ENCODE measurements around the gene FOXP1.

The FOXP1 gene

DNA sequence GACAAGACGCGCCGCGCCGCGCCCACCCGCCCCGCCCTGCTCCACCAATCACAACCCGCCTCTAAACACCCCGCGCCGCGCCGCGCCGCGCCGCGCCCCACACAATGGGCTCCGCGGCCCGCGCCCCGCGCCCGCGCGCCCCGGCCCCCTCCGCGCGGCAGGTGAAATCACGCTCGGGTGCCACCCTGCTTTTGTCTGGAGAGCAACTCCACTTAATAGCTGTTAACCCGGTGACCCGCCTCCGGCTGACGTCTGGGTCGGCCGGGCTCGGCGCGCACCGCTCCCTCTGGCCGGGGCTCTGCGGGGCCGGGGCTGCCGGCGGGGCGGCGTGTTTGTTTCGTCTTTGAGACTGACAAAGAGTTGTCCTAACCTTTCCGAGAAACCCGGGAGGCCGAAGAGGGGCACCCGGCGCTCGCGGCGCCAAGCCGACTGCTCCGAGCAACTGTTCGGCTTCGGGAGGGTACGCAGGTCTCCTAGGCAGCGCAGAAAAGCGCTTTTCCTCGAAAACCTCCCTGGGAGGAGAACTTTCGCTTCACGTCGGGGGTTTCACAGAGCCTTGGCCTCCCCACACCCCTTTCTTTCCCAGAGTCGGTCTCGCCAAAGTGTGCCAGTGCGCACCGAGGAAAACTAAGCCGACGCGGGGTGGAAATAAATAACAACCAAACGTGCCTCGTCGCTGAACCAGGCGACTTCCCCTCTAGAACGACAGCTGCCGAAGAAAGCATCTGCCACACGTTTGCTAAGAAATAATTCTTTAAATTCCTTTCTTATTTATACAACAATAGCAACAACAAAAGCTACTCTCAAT lies 518.4 kb downstream of the FOXP1 start:
- Histone ChIP-seq H3K27me3 (ENCODE audit: low read length) (no peaks in the 10 kb centered on the region), H4K20me1 (ENCODE audit: low read depth, low read length) (peaks cover 22% of the 10 kb centered on the region), H3K4me2 (ENCODE audit: low read depth, low read length, poor library complexity, severe bottlenecking) (peak overlapping the region; percentile 54), H3K9me3 (ENCODE audit: insufficient read depth, low read length) (no peaks in the 10 kb centered on the region), H2AFZ (ENCODE audit: low read depth, low read length, severe bottlenecking) (no peak overlapping the region), H3F3A (ENCODE audit: insufficient read depth) (no peaks in the 10 kb centered on the region), H3K9me2 (replicated peaks; ENCODE audit: insufficient read depth, low read length) (no peaks in the 10 kb centered on the region), H3K27ac (ENCODE audit: low read depth, low read length) (no peak overlapping the region), H3K36me3 (ENCODE audit: low read length) (no peaks in the 10 kb centered on the region), H3K79me2 (ENCODE audit: insufficient read depth, low read length) (0 out of 2 replicates have a peak, but pooled peaks cover 6% of the 10 kb centered on the region), H3K4me3 (ENCODE audit: insufficient read depth, low read length, poor library complexity, severe bottlenecking) (peak overlapping the region; percentile 32), H3K9ac (ENCODE audit: low read length) (no peak overlapping the region; the same call in 1 of the 2 replicates)
- TF ChIP-seq EZH2phosphoT487 (conservative IDR thresholded peaks at IDR 0.05; ENCODE audit: low read length) (peak; percentile 81; the same call in 1 of the 2 replicates), CTCF (IDR thresholded peaks at IDR 0.05; ENCODE audit: insufficient read depth, low read length, poor library complexity, severe bottlenecking) (no peak)

GRCh38 chr3:71064291-71064955 lies 519.1 kb downstream of the FOXP1 start:
- Histone ChIP-seq H3K4me3 (ENCODE audit: insufficient read depth, low read length, poor library complexity, severe bottlenecking) (no peak overlapping the region), H3K79me2 (ENCODE audit: insufficient read depth, low read length) (0 out of 2 replicates have a peak, but pooled peaks cover 6% of the 10 kb centered on the region), H4K20me1 (ENCODE audit: low read depth, low read length) (peaks cover 28% of the 10 kb centered on the region), H3K9ac (ENCODE audit: low read length) (no peak overlapping the region), H3K4me2 (ENCODE audit: low read depth, low read length, poor library complexity, severe bottlenecking) (peak overlapping the region; percentile 44), H3K36me3 (ENCODE audit: low read length) (no peaks in the 10 kb centered on the region), H2AFZ (ENCODE audit: low read depth, low read length, severe bottlenecking) (no peak overlapping the region), H3K27me3 (ENCODE audit: low read length) (no peaks in the 10 kb centered on the region), H3K9me3 (ENCODE audit: insufficient read depth, low read length) (no peaks in the 10 kb centered on the region), H3F3A (ENCODE audit: insufficient read depth) (no peaks in the 10 kb centered on the region), H3K27ac (ENCODE audit: low read depth, low read length) (no peak overlapping the region), H3K9me2 (replicated peaks; ENCODE audit: insufficient read depth, low read length) (no peaks in the 10 kb centered on the region)
- TF ChIP-seq EZH2phosphoT487 (conservative IDR thresholded peaks at IDR 0.05; ENCODE audit: low read length) (no peak), CTCF (IDR thresholded peaks at IDR 0.05; ENCODE audit: insufficient read depth, low read length, poor library complexity, severe bottlenecking) (no peak)

GRCh38 chr3:71063773-71064290 lies 519.7 kb downstream of the FOXP1 start:
- Histone ChIP-seq H3F3A (ENCODE audit: insufficient read depth) (no peaks in the 10 kb centered on the region), H4K20me1 (ENCODE audit: low read depth, low read length) (peaks cover 32% of the 10 kb centered on the region), H3K79me2 (ENCODE audit: insufficient read depth, low read length) (0 out of 2 replicates have a peak, but pooled peaks cover 6% of the 10 kb centered on the region), H3K4me3 (ENCODE audit: insufficient read depth, low read length, poor library complexity, severe bottlenecking) (no peak overlapping the region), H3K9me3 (ENCODE audit: insufficient read depth, low read length) (no peaks in the 10 kb centered on the region), H3K27me3 (ENCODE audit: low read length) (no peaks in the 10 kb centered on the region), H3K9me2 (replicated peaks; ENCODE audit: insufficient read depth, low read length) (no peaks in the 10 kb centered on the region), H2AFZ (ENCODE audit: low read depth, low read length, severe bottlenecking) (no peak overlapping the region), H3K27ac (ENCODE audit: low read depth, low read length) (no peak overlapping the region), H3K9ac (ENCODE audit: low read length) (no peak overlapping the region), H3K36me3 (ENCODE audit: low read length) (no peaks in the 10 kb centered on the region), H3K4me2 (ENCODE audit: low read depth, low read length, poor library complexity, severe bottlenecking) (peak overlapping the region; percentile 44)
- TF ChIP-seq EZH2phosphoT487 (conservative IDR thresholded peaks at IDR 0.05; ENCODE audit: low read length), result no peak

Data from SU-DHL-6 (cell line).